GM23248 (cell line): ENCODE data around the gene FBXO15. TPM values are rescaled to one million over a fixed set of nuclear protein-coding genes. Genes with fewer than 3 reads are reported as not detected.

Source experiments
- DNase-seq: peaks from one replicate; pipeline ENCODE4 v3.0.0-alpha.2; 2015
- H2AFZ ChIP-seq: fragments of 200-600 bp; sonication (generic); 2 replicates; pipeline ENCODE4 v1.6.1; 2016; ENCODE audit warnings: antibody characterized with exemption
- H3F3A ChIP-seq: fragments of 200-600 bp; sonication (generic); 2 replicates; pipeline ENCODE4 v1.6.1; 2016; ENCODE audit warnings: mild to moderate bottlenecking, antibody characterized with exemption, mixed run types; ENCODE audit not compliant: insufficient read depth
- H3K27ac ChIP-seq: fragments of 200-600 bp; sonication (generic); 2 replicates; pipeline ENCODE4 v1.5.1; 2016; ENCODE audit warnings: mild to moderate bottlenecking
- H3K27me3 ChIP-seq: fragments of 200-600 bp; sonication (generic); replicated peaks from 2 replicates; pipeline ENCODE4 v1.6.1; 2016; ENCODE audit warnings: mild to moderate bottlenecking; ENCODE audit not compliant: insufficient read depth
- H3K36me3 ChIP-seq: fragments of 200-600 bp; sonication (generic); 2 replicates; pipeline ENCODE4 v1.6.1; 2016; ENCODE audit warnings: low read depth, mild to moderate bottlenecking
- H3K4me1 ChIP-seq: fragments of 200-600 bp; sonication (generic); 2 replicates; pipeline ENCODE4 v1.6.1; 2016; ENCODE audit warnings: mild to moderate bottlenecking; ENCODE audit not compliant: insufficient read depth
- H3K4me2 ChIP-seq: fragments of 200-600 bp; sonication (generic); one replicate; pipeline ENCODE4 v1.6.1; 2016; ENCODE audit warnings: mild to moderate bottlenecking; ENCODE audit not compliant: unreplicated experiment
- H3K4me3 ChIP-seq: fragments of 200-600 bp; sonication (generic); 2 replicates; pipeline ENCODE4 v1.5.1; 2016; ENCODE audit warnings: mild to moderate bottlenecking
- H3K79me2 ChIP-seq: fragments of 200-600 bp; sonication (generic); 2 replicates; pipeline ENCODE4 v1.6.1; 2016; ENCODE audit warnings: mild to moderate bottlenecking; ENCODE audit not compliant: insufficient read depth
- H3K9ac ChIP-seq: fragments of 200-600 bp; sonication (generic); 2 replicates; pipeline ENCODE4 v1.6.1; 2016; ENCODE audit warnings: mild to moderate bottlenecking
- H3K9me2 ChIP-seq: fragments of 200-600 bp; sonication (generic); 2 replicates; pipeline ENCODE4 v1.6.1; 2016; ENCODE audit warnings: mixed run types, mild to moderate bottlenecking, moderate library complexity; ENCODE audit not compliant: insufficient read depth
- H3K9me3 ChIP-seq: fragments of 200-600 bp; sonication (generic); one replicate; pipeline ENCODE4 v1.6.1; 2017; ENCODE audit warnings: low read depth
- H4K20me1 ChIP-seq: fragments of 200-600 bp; sonication (generic); 2 replicates; pipeline ENCODE4 v1.6.0; 2016; ENCODE audit not compliant: insufficient read depth
- EZH2 ChIP-seq: fragments of 200-600 bp; sonication (generic); IDR thresholded peaks from 2 replicates; pipeline ENCODE4 v1.6.1; 2018; ENCODE audit warnings: antibody characterized with exemption, mild to moderate bottlenecking; ENCODE audit not compliant: insufficient read depth, poor library complexity, severe bottlenecking
- EZH2phosphoT487 ChIP-seq: fragments of 200-600 bp; sonication (generic); IDR thresholded peaks from 2 replicates; pipeline ENCODE4 v1.6.1; 2018; ENCODE audit warnings: antibody characterized with exemption, moderate library complexity, mild to moderate bottlenecking, low read depth; ENCODE audit not compliant: insufficient read depth
- WGBS, 2 experiments: methylation state at CpG; one replicate each; pipeline ENCODE4 v1.1.6; 2015 to 2017; ENCODE audit warnings: low lambda C conversion rate in 2 of 2, low coverage in 1 of 2; ENCODE audit errors: missing lambda C conversion rate in 2 of 2; 5-methylcytosine and 5-hydroxymethylcytosine counted together
- in situ Hi-C: fragments of 300-500 bp; cut with MboI; formaldehyde crosslinking; loops from 2 replicates; pipeline ENCODE4 v1.15.0; 2020
- polyA plus RNA-seq: library from polyadenylated mRNA; unstranded; fragments of >200 nt; fragmentation: Nextera tagmentation; extraction: Ambion mirVana; gene quantifications from 2 replicates; pipeline ENCODE4 v1.2.1, GENCODE V29; 2016
- total RNA-seq: library from RNA; depleted of rRNA; stranded (reverse); fragments of >200 nt; shearing (Covaris generic); gene quantifications from 2 replicates; pipeline ENCODE4 v1.2.3, GENCODE V29; 2014

Gene FBXO15
- total and polyA plus RNA-seq, 2 experiments from 2014 or later, result 0.22 to 1.1 TPM

- no peak overlapping the region for H3K9ac ChIP-seq
- H3K4me3 ChIP-seq, result no peak overlapping the region
- no peaks in the 10 kb centered on the region for H3K9me3 ChIP-seq
- H3K79me2 ChIP-seq, result no peaks in the 10 kb centered on the region
- no peaks in the 10 kb centered on the region for H3F3A ChIP-seq
- no peak for DNase-seq
- H3K27me3 ChIP-seq, result peaks cover 40% of the 10 kb centered on the region
- H3K4me2 ChIP-seq, result no peak overlapping the region
- H3K36me3 ChIP-seq, result no peaks in the 10 kb centered on the region
- no peaks in the 10 kb centered on the region for H4K20me1 ChIP-seq
- WGBS, 2 experiments, result 79 to 91% methylated on average over 17 to 19 of the region's 19 CpGs
- TF ChIP-seq EZH2phosphoT487 (no peak), EZH2 (no peak)
- no peak overlapping the region for H3K27ac ChIP-seq
- no peaks in the 10 kb centered on the region for H3K4me1 ChIP-seq
- no peak overlapping the region for H2AFZ ChIP-seq
- in situ Hi-C loops, result loop anchor here (25.0 kb wide), 2 partner anchors 305 to 380 kb away; partner anchors contain the start of gene CNDP2
- no peaks in the 10 kb centered on the region for H3K9me2 ChIP-seq
Observed at GRCh38 chr18:74182335-74182734, 34.7 kb upstream of the FBXO15 start.

GRCh38 chr18:74179623-74180199 is 32.1 kb upstream of the FBXO15 start:
- Histone ChIP-seq H3K27ac (no peak overlapping the region), H3K9ac (no peak overlapping the region), H3K4me1 (no peaks in the 10 kb centered on the region), H3F3A (no peaks in the 10 kb centered on the region), H3K4me3 (no peak overlapping the region), H3K9me2 (no peaks in the 10 kb centered on the region), H3K36me3 (no peaks in the 10 kb centered on the region), H3K27me3 (peaks cover 34% of the 10 kb centered on the region), H3K79me2 (no peaks in the 10 kb centered on the region), H3K4me2 (no peak overlapping the region), H4K20me1 (no peaks in the 10 kb centered on the region), H2AFZ (no peak overlapping the region), H3K9me3 (no peaks in the 10 kb centered on the region)
- no peak for DNase-seq
- TF ChIP-seq EZH2 (no peak), EZH2phosphoT487 (no peak)
- in situ Hi-C loops, result loop anchor here (25.0 kb wide), 2 partner anchors 308 to 383 kb away; partner anchors contain the start of gene CNDP2
- 62 to 75% methylated on average over 10 of the region's 10 CpGs for WGBS, 2 experiments

- Histone ChIP-seq H3K9me2 (no peaks in the 10 kb centered on the region), H3F3A (no peaks in the 10 kb centered on the region), H4K20me1 (no peaks in the 10 kb centered on the region), H3K9me3 (no peaks in the 10 kb centered on the region), H3K36me3 (no peaks in the 10 kb centered on the region), H2AFZ (no peak overlapping the region), H3K27ac (no peak overlapping the region), H3K79me2 (no peaks in the 10 kb centered on the region), H3K4me2 (no peak overlapping the region), H3K9ac (no peak overlapping the region), H3K4me1 (no peaks in the 10 kb centered on the region), H3K4me3 (no peak overlapping the region), H3K27me3 (peaks cover 26% of the 10 kb centered on the region)
- in situ Hi-C loops, result loop anchor here (25.0 kb wide), 2 partner anchors 308 to 383 kb away; partner anchors contain the start of gene CNDP2
- TF ChIP-seq EZH2phosphoT487, result no peak
- TF ChIP-seq EZH2, result no peak
- DNase-seq, result no peak
- 63 to 86% methylated on average over 1 of the region's 1 CpG for WGBS, 2 experiments
Observed at GRCh38 chr18:74178884-74179283, 31.2 kb upstream of the FBXO15 start.

GRCh38 chr18:74175658-74176057 is 28.0 kb upstream of the FBXO15 start:
- Histone ChIP-seq H3K9me3 (no peaks in the 10 kb centered on the region), H3K4me3 (no peak overlapping the region), H3K79me2 (no peaks in the 10 kb centered on the region), H3K9me2 (no peaks in the 10 kb centered on the region), H3F3A (no peaks in the 10 kb centered on the region), H3K9ac (no peak overlapping the region), H3K4me1 (no peaks in the 10 kb centered on the region), H2AFZ (no peak overlapping the region), H3K4me2 (no peak overlapping the region), H3K27me3 (peaks cover 25% of the 10 kb centered on the region), H4K20me1 (no peaks in the 10 kb centered on the region), H3K36me3 (no peaks in the 10 kb centered on the region), H3K27ac (no peak overlapping the region)
- no peak for TF ChIP-seq EZH2phosphoT487
- no peak for TF ChIP-seq EZH2
- in situ Hi-C loops, result loop anchor here (25.0 kb wide), 2 partner anchors 312 to 387 kb away; partner anchors contain the start of gene CNDP2
- no peak for DNase-seq
- WGBS, 2 experiments, result 45 to 46% methylated on average over 6 of the region's 6 CpGs
